Measurements from ENCODE around the gene ATG101. TPM values are rescaled to one million over a fixed set of nuclear protein-coding genes. Genes with fewer than 3 reads are reported as not detected.

Gene ATG101
- total and polyA plus RNA-seq, 7 experiments from 2014 or later, result 20.7 to 39.7 (median 30.9) TPM

DNA sequence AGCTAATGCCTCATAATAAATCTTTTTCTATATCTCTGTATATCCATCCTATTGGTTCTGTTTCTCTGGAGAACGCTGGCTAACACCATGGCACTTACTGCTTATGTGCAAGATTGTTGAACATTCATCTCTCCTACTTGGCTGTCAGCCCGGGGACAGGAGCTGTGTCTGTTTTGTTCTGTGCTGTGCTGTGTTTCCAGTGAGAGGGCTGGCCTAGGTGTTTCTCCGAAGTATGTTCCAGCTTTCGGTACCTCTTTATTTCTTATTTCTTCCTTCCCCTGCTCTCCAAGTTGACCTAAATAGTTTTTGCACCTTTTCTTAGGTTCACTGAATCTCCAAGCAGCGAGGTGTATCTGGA, 37.4 kb upstream of the ATG101 start:
- intact Hi-C loops (cut with micrococcal nuclease), result no loop called here
- Mint-ChIP-seq H3K27ac (peak overlapping the region; percentile 36 to 97 (median 95)), H3K36me3 (no peaks in the 10 kb centered on the region), H3K9me3 (no peaks in the 10 kb centered on the region), H3K4me3 (peak overlapping the region; percentile 72 to 89 (median 82)), H3K27me3 (peaks cover 0 to 26% (median 0%) of the 10 kb centered on the region in 5 donors), H3K4me1 (peaks cover 13 to 40% (median 29%) of the 10 kb centered on the region in 7 donors)
- DNase-seq, result peak in 1 of 9 donors; percentile 28
- ChIA-PET CTCF (interaction anchor here (0.8 to 14.8 kb wide), 11 partner anchors 9 to 676 kb away, joined by 3 to 457 read pairs (median 3); partner anchors contain the start of genes ATG101 and SMIM41), POLR2A (interaction anchor here (0.7 to 2.0 kb wide), 14 partner anchors 9 to 50 kb away, joined by 3 to 12 read pairs (median 4); partner anchors contain the start of genes ATG101, NR4A1 and TAMALIN)
- H3K4me1 ChIP-seq (ENCODE audit: control insufficient read depth in 2 of 2, insufficient read depth in 2 of 2, low read length in 2 of 2), result peaks cover 15 to 17% of the 10 kb centered on the region in 2 donors
- ATAC-seq, result no peak
- peak overlapping the region; percentile 77 for H3K27ac ChIP-seq (ENCODE audit: low read depth, low read length)
- H3K4me3 ChIP-seq (ENCODE audit: low read length), result peak overlapping the region; percentile 24
- no peaks in the 10 kb centered on the region for H3K27me3 ChIP-seq (ENCODE audit: control insufficient read depth in 2 of 2, insufficient read depth in 2 of 2, low read length in 2 of 2)
- H3K9me3 ChIP-seq (ENCODE audit: control insufficient read depth in 2 of 3, low read length in 3 of 3), result no peaks in the 10 kb centered on the region
- no peaks in the 10 kb centered on the region for H3K36me3 ChIP-seq (ENCODE audit: control insufficient read depth in 2 of 3, insufficient read depth in 3 of 3, low read length in 3 of 3)

DNA sequence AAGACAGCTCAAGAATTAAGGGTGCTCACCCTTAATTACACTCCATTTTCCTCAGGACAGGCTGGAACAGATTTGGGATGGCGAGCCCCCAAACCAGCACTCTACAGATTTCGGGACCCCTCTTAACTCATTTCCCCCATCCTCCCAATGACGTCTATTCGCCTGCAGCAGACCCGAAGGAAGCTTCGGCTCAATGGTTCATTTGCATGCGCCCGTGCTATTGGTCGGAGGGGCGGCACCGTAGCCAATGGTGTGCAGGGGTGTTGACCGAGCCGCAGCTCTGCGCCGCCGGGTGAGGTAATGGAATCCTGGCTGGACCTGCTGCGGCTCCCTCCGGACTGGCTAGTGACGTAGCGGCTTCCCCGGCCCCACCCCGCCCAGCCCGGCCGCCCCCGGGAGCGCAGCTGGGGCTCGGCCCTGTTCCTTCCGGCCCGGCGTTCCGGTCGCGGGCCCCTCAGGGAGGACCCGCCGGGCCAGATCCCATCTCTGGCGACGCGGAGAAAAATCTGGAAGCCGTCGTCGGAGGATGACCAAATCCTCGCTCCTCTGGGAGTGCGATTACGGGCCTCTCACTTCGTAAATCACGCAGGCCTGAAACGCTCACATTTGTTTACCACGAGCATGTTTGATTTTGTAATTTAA, 36.9 kb upstream of the ATG101 start:
- peak overlapping the region; percentile 72 to 89 (median 82) for H3K4me3 Mint-ChIP-seq
- peak overlapping the region; percentile 24 for H3K4me3 ChIP-seq (ENCODE audit: low read length)
- peaks cover 0 to 28% (median 0%) of the 10 kb centered on the region in 5 donors for H3K27me3 Mint-ChIP-seq
- H3K36me3 ChIP-seq (ENCODE audit: control insufficient read depth in 2 of 3, insufficient read depth in 3 of 3, low read length in 3 of 3), result no peaks in the 10 kb centered on the region
- no peaks in the 10 kb centered on the region for H3K27me3 ChIP-seq (ENCODE audit: control insufficient read depth in 2 of 2, insufficient read depth in 2 of 2, low read length in 2 of 2)
- CTCF ChIA-PET, result interaction anchor here (0.8 to 14.8 kb wide), 10 partner anchors 8 to 676 kb away, joined by 3 to 457 read pairs (median 4); partner anchors contain the start of genes ATG101 and SMIM41
- no peaks in the 10 kb centered on the region for H3K36me3 Mint-ChIP-seq
- DNase-seq, result peak; percentile 68 to 93 (median 80)
- peaks cover 18 to 20% of the 10 kb centered on the region in 2 donors for H3K4me1 ChIP-seq (ENCODE audit: control insufficient read depth in 2 of 2, insufficient read depth in 2 of 2, low read length in 2 of 2)
- H3K4me1 Mint-ChIP-seq, result peaks cover 13 to 40% (median 29%) of the 10 kb centered on the region in 7 donors
- intact Hi-C loops (cut with micrococcal nuclease), result loop anchor here (1.0 kb wide), 3 partner anchors 8 to 36 kb away; partner anchors contain the start of genes ATG101 (in 2 of the 2) and NR4A1 (in 2 of the 2)
- POLR2A ChIA-PET, result interaction anchor here (0.7 to 2.0 kb wide), 13 partner anchors 8 to 49 kb away, joined by 3 to 12 read pairs (median 4); partner anchors contain the start of genes ATG101, NR4A1 and TAMALIN
- ATAC-seq, result peak; percentile 90
- H3K27ac ChIP-seq (ENCODE audit: low read depth, low read length), result peak overlapping the region; percentile 77
- no peaks in the 10 kb centered on the region for H3K9me3 Mint-ChIP-seq
- no peaks in the 10 kb centered on the region for H3K9me3 ChIP-seq (ENCODE audit: control insufficient read depth in 2 of 3, low read length in 3 of 3)
- peak overlapping the region; percentile 36 to 97 (median 95) for H3K27ac Mint-ChIP-seq

DNA sequence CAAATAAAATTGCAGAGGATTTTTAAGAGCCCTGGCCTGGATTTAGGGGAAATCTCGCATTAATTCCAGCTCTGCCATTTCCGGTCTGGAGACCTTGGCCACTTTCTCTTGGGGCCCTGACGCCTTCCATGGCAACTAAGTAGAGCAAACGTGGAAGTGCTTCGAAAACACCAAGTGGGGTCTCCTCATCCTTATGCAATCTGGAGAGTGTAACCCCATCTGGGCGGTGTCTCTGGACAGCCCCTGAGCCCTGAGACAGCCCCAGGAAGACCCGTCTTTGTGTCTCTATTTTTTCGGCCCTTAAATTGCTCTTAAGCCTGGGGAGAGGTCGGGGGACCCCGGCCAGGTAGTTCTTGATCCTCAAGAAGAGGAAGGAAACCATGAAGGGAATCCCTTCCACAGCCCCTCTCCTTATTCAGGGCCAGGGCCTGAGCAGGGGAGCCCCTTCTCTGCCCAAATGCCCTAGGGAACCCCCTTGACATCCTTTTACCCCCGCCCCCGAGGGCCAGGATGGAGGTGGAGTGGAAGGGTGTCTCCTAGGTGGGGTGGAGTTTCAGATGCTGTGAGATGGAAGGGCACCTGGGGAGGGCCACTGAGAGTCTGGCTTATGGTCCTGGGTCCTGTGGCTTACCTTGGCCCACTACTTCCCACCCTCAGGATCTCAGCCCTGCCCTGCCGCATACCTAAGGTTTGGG, 36.2 kb upstream of the ATG101 start:
- ChIA-PET POLR2A (interaction anchor here (0.9 to 2.1 kb wide), 9 partner anchors 7 to 49 kb away, joined by 3 to 11 read pairs (median 5); partner anchors contain the start of genes ATG101 and NR4A1), CTCF (interaction anchor here (0.9 to 14.8 kb wide), 5 partner anchors 10 to 110 kb away, joined by 3 to 457 read pairs (median 9); partner anchors contain the start of genes ATG101 and SMIM41)
- ATAC-seq (no peak), DNase-seq (no peak)
- H3K27ac Mint-ChIP-seq, result peak overlapping the region in 8 of 9 donors; percentile 52 to 97 (median 94)
- H3K27me3 ChIP-seq (ENCODE audit: control insufficient read depth in 2 of 2, insufficient read depth in 2 of 2, low read length in 2 of 2), result no peaks in the 10 kb centered on the region
- peaks cover 18 to 20% of the 10 kb centered on the region in 2 donors for H3K4me1 ChIP-seq (ENCODE audit: control insufficient read depth in 2 of 2, insufficient read depth in 2 of 2, low read length in 2 of 2)
- peak overlapping the region; percentile 24 for H3K4me3 ChIP-seq (ENCODE audit: low read length)
- H3K36me3 ChIP-seq (ENCODE audit: control insufficient read depth in 2 of 3, insufficient read depth in 3 of 3, low read length in 3 of 3), result no peaks in the 10 kb centered on the region
- H3K27me3 Mint-ChIP-seq, result peaks cover 0 to 32% (median 0%) of the 10 kb centered on the region in 5 donors
- H3K27ac ChIP-seq (ENCODE audit: low read depth, low read length), result peak overlapping the region; percentile 77
- H3K9me3 Mint-ChIP-seq, result no peaks in the 10 kb centered on the region
- intact Hi-C loops (cut with micrococcal nuclease), result loop anchor here (1.0 kb wide), 3 partner anchors 8 to 36 kb away; partner anchors contain the start of genes ATG101 (in 2 of the 2) and NR4A1 (in 2 of the 2)
- no peaks in the 10 kb centered on the region for H3K36me3 Mint-ChIP-seq
- peaks cover 13 to 45% (median 35%) of the 10 kb centered on the region in 7 donors for H3K4me1 Mint-ChIP-seq
- peak overlapping the region; percentile 72 to 88 (median 80) for H3K4me3 Mint-ChIP-seq
- H3K9me3 ChIP-seq (ENCODE audit: control insufficient read depth in 2 of 3, low read length in 3 of 3), result no peaks in the 10 kb centered on the region

DNA sequence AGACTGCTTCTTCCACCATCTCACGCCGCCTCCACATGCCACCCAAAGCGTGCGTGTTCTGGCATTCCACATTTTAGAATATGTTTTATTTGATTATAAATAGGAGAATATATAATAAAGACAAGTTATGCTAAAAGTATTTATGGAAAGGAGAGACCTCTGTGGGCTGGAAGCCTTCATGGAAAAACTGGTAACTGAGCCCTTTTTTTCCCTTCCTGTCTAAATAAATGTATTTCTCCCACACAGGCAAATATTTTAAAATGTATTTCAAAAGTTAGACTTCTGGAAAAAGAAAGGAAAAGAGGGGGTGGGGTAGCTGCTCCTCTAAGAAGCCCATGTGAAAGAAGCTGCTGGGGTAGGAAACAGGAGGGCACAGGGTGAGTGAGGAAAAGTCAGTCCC, 34.6 kb upstream of the ATG101 start:
- peaks cover 18 to 20% of the 10 kb centered on the region in 2 donors for H3K4me1 ChIP-seq (ENCODE audit: control insufficient read depth in 2 of 2, insufficient read depth in 2 of 2, low read length in 2 of 2)
- CTCF ChIA-PET, result interaction anchor here (0.8 to 4.4 kb wide), 2 partner anchors 12 to 51 kb away, joined by 3 to 33 read pairs; no protein-coding TSS in a partner anchor
- peaks cover 13 to 55% (median 37%) of the 10 kb centered on the region in 7 donors for H3K4me1 Mint-ChIP-seq
- no peaks in the 10 kb centered on the region for H3K36me3 ChIP-seq (ENCODE audit: control insufficient read depth in 2 of 3, insufficient read depth in 3 of 3, low read length in 3 of 3)
- POLR2A ChIA-PET, result interaction anchor here (2.1 kb wide), 1 partner anchor 10 kb away, joined by 7 read pairs; no protein-coding TSS in a partner anchor
- no peaks in the 10 kb centered on the region for H3K9me3 Mint-ChIP-seq
- DNase-seq (no peak), ATAC-seq (no peak)
- no peaks in the 10 kb centered on the region for H3K9me3 ChIP-seq (ENCODE audit: control insufficient read depth in 2 of 3, low read length in 3 of 3)
- peaks cover 0 to 35% (median 0%) of the 10 kb centered on the region in 5 donors for H3K27me3 Mint-ChIP-seq
- peak overlapping the region in 7 of 10 donors; percentile 23 to 77 (median 51) for H3K4me3 Mint-ChIP-seq
- no peak overlapping the region for H3K4me3 ChIP-seq (ENCODE audit: low read length)
- peak overlapping the region in 7 of 9 donors; percentile 34 to 97 (median 92) for H3K27ac Mint-ChIP-seq
- no peaks in the 10 kb centered on the region for H3K36me3 Mint-ChIP-seq
- no peak overlapping the region for H3K27ac ChIP-seq (ENCODE audit: low read depth, low read length)
- intact Hi-C loops (cut with micrococcal nuclease), result no loop called here
- H3K27me3 ChIP-seq (ENCODE audit: control insufficient read depth in 2 of 2, insufficient read depth in 2 of 2, low read length in 2 of 2), result no peaks in the 10 kb centered on the region

DNA sequence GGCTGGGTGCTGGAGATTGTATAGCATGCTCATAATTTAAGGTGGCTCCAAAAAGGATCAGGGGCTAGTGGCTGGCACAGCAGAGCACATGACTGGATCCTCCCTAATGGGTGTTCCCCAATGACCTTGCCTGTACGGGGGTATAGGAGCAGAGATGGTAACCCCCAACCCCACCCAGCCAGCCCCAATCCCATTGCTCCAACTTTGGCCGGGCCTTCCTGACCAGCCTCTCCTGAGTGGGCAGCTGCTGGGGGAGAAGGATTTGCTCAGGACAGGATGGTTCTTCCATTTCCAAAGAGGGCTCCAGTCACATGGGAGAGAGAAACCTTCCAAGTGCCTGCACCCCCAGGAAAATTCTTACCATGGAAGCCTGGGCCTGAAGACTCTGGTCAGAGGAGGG, 33.9 kb upstream of the ATG101 start:
- Histone ChIP-seq H3K9me3 (ENCODE audit: control insufficient read depth in 2 of 3, low read length in 3 of 3) (no peaks in the 10 kb centered on the region), H3K27me3 (ENCODE audit: control insufficient read depth in 2 of 2, insufficient read depth in 2 of 2, low read length in 2 of 2) (no peaks in the 10 kb centered on the region), H3K36me3 (ENCODE audit: control insufficient read depth in 2 of 3, insufficient read depth in 3 of 3, low read length in 3 of 3) (no peaks in the 10 kb centered on the region), H3K27ac (ENCODE audit: low read depth, low read length) (peak overlapping the region; percentile 74), H3K4me3 (ENCODE audit: low read length) (no peak overlapping the region), H3K4me1 (ENCODE audit: control insufficient read depth in 2 of 2, insufficient read depth in 2 of 2, low read length in 2 of 2) (peaks cover 18 to 20% of the 10 kb centered on the region in 2 donors)
- Mint-ChIP-seq H3K4me1 (peaks cover 13 to 57% (median 38%) of the 10 kb centered on the region in 7 donors), H3K27me3 (peaks cover 0 to 35% (median 0%) of the 10 kb centered on the region in 5 donors), H3K4me3 (peak overlapping the region; percentile 56 to 81 (median 72)), H3K36me3 (no peaks in the 10 kb centered on the region), H3K9me3 (no peaks in the 10 kb centered on the region), H3K27ac (peak overlapping the region in 8 of 9 donors; percentile 34 to 97 (median 91))
- ATAC-seq (no peak), DNase-seq (no peak)
- ChIA-PET POLR2A (interaction anchor here (1.3 to 2.1 kb wide), 2 partner anchors 9 to 11 kb away, joined by 3 to 7 read pairs; no protein-coding TSS in a partner anchor), CTCF (interaction anchor here (0.6 to 1.4 kb wide), 4 partner anchors 10 to 31 kb away, joined by 3 to 16 read pairs (median 3); no protein-coding TSS in a partner anchor)
- intact Hi-C loops (cut with micrococcal nuclease), result loop anchor here in 1 of 2 donors (2.0 kb wide), 1 partner anchor 13 kb away; no protein-coding TSS in a partner anchor

Data from naive thymus-derived CD4-positive, alpha-beta T cell (primary cell).